Osteoblast (primary cell): ENCODE results near the gene DGKE. TPM values are rescaled to one million over a fixed set of nuclear protein-coding genes. Genes with fewer than 3 reads are reported as not detected.

ENCODE experiments used
- DNase-seq: peaks from one replicate; pipeline ENCODE4 v3.0.0; 2011; ENCODE audit warnings: low spot score, mixed read lengths; ENCODE audit not compliant: insufficient read length; ENCODE audit errors: missing footprints
- H2AFZ ChIP-seq: 2 replicates; pipeline ENCODE4 v1.6.0; 2011; ENCODE audit warnings: mild to moderate bottlenecking, low read length
- H3K27ac ChIP-seq: 2 replicates; pipeline ENCODE4 v1.5.1; 2011; ENCODE audit warnings: mild to moderate bottlenecking, low read depth, low read length, moderate library complexity
- H3K27me3 ChIP-seq: 2 replicates; pipeline ENCODE4 v1.6.0; 2012; ENCODE audit warnings: mild to moderate bottlenecking, control low read depth, inconsistent platforms, low read length, moderate library complexity; ENCODE audit not compliant: insufficient read depth
- H3K36me3 ChIP-seq: 2 replicates; pipeline ENCODE4 v1.5.1; 2011; ENCODE audit warnings: mild to moderate bottlenecking, low read length, control low read depth, moderate library complexity; ENCODE audit not compliant: insufficient read depth
- H3K4me1 ChIP-seq: 2 replicates; pipeline ENCODE4 v1.5.1; 2011; ENCODE audit warnings: mild to moderate bottlenecking, low read length, control low read depth, moderate library complexity; ENCODE audit not compliant: insufficient read depth
- H3K4me2 ChIP-seq: 2 replicates; pipeline ENCODE4 v1.6.0; 2011; ENCODE audit warnings: mild to moderate bottlenecking, low read length; ENCODE audit not compliant: insufficient read depth
- H3K4me3 ChIP-seq: fragments of 200-600 bp; sonication (generic); 3 replicates; pipeline ENCODE4 v1.5.1; 2012; ENCODE audit warnings: mild to moderate bottlenecking, low read length, inconsistent platforms; ENCODE audit not compliant: insufficient read depth
- H3K79me2 ChIP-seq: 2 replicates; pipeline ENCODE4 v1.6.0; 2012; ENCODE audit warnings: mild to moderate bottlenecking, low read length, control low read depth, inconsistent platforms; ENCODE audit not compliant: insufficient read depth
- H3K9me3 ChIP-seq: 2 replicates; pipeline ENCODE4 v1.5.1; 2011; ENCODE audit warnings: low read depth, low read length, control low read depth
- H4K20me1 ChIP-seq: 2 replicates; pipeline ENCODE4 v1.6.0; 2012; ENCODE audit warnings: mild to moderate bottlenecking, low read length, control low read depth; ENCODE audit not compliant: insufficient read depth
- CTCF ChIP-seq: IDR thresholded peaks from 2 replicates; pipeline ENCODE4 v1.5.1; 2011; ENCODE audit warnings: mild to moderate bottlenecking, low read depth, low read length, moderate library complexity; ENCODE audit errors: extremely low read depth
- total RNA-seq: library from RNA; depleted of rRNA; stranded (reverse); fragments of >200 nt; gene quantifications from 2 replicates; pipeline ENCODE4 v1.2.3, GENCODE V29; 2012

DGKE gene
- total RNA-seq, 1 donor, result 6.2 TPM

GRCh38 chr17:56796536-56796935, 37.4 kb upstream of the DGKE start:
- no peak for TF ChIP-seq CTCF
- no peak overlapping the region for H3K27ac ChIP-seq
- H3K4me1 ChIP-seq, result no peaks in the 10 kb centered on the region
- no peak overlapping the region for H2AFZ ChIP-seq
- H3K79me2 ChIP-seq, result no peaks in the 10 kb centered on the region
- no peak overlapping the region for H3K4me2 ChIP-seq
- H3K27me3 ChIP-seq, result no peaks in the 10 kb centered on the region
- no peak overlapping the region for H3K4me3 ChIP-seq
- no peaks in the 10 kb centered on the region for H3K9me3 ChIP-seq
- no peaks in the 10 kb centered on the region for H3K36me3 ChIP-seq
- no peak for DNase-seq
- H4K20me1 ChIP-seq, result no peaks in the 10 kb centered on the region

GRCh38 chr17:56798916-56799315, 35.0 kb upstream of the DGKE start:
- no peaks in the 10 kb centered on the region for H3K4me1 ChIP-seq
- no peaks in the 10 kb centered on the region for H3K36me3 ChIP-seq
- no peaks in the 10 kb centered on the region for H3K9me3 ChIP-seq
- H3K27me3 ChIP-seq, result no peaks in the 10 kb centered on the region
- H2AFZ ChIP-seq, result no peak overlapping the region
- no peak overlapping the region for H3K4me3 ChIP-seq
- H3K27ac ChIP-seq, result no peak overlapping the region
- DNase-seq, result no peak
- H3K79me2 ChIP-seq, result no peaks in the 10 kb centered on the region
- no peak for TF ChIP-seq CTCF
- H4K20me1 ChIP-seq, result no peaks in the 10 kb centered on the region
- no peak overlapping the region for H3K4me2 ChIP-seq

- Histone ChIP-seq H3K4me2 (no peak overlapping the region), H3K4me3 (no peak overlapping the region), H3K9me3 (no peaks in the 10 kb centered on the region), H4K20me1 (no peaks in the 10 kb centered on the region), H3K27ac (no peak overlapping the region), H3K4me1 (no peaks in the 10 kb centered on the region), H3K36me3 (no peaks in the 10 kb centered on the region), H3K79me2 (no peaks in the 10 kb centered on the region), H2AFZ (no peak overlapping the region), H3K27me3 (no peaks in the 10 kb centered on the region)
- no peak for TF ChIP-seq CTCF
- DNase-seq, result no peak
These were observed 32.3 kb upstream of the DGKE start for GRCh38 chr17:56801459-56802178.

- Histone ChIP-seq H3K9me3 (no peaks in the 10 kb centered on the region), H3K4me2 (no peak overlapping the region), H3K27ac (no peak overlapping the region), H3K4me1 (no peaks in the 10 kb centered on the region), H2AFZ (no peak overlapping the region), H3K27me3 (no peaks in the 10 kb centered on the region), H3K4me3 (no peak overlapping the region), H3K79me2 (no peaks in the 10 kb centered on the region), H4K20me1 (no peaks in the 10 kb centered on the region), H3K36me3 (no peaks in the 10 kb centered on the region)
- no peak for DNase-seq
- no peak for TF ChIP-seq CTCF
These were observed 30.9 kb upstream of the DGKE start for GRCh38 chr17:56803071-56803470.
